Middle frontal gyrus (tissue), 1 donor: ENCODE data around the gene KIF7.
"Not testable (repeated sequence)": the region's sequence is repeated elsewhere in the genome, so short reads cannot be mapped to it uniquely, and the experiment has no call there.

Experiments
- DNase-seq: peaks from one replicate; pipeline ENCODE4 v3.0.0-alpha.2; 2015; ENCODE audit warnings: low spot score; ENCODE audit errors: extremely low spot score

Gene KIF7

DNA sequence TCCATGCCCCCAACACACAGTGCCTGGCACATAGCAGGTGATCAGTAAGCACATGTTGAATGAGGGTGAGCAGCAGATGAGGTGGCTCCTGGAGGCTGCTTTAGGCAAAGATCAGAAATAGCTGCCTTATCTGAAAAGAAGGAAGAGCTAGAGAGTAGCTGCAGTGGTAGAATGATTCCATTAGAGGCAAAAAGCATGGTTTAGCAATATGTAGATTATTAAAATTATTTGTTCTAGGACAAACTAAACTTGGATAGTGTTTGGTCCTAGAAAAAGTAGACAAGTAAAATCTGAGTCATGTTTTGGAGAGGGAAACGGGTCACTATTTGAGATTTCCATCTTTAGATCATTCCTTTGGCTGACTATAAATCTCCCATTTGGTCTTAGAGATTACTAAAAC, 32.1 kb downstream of the KIF7 start:
- DNase-seq = no peak

DNA sequence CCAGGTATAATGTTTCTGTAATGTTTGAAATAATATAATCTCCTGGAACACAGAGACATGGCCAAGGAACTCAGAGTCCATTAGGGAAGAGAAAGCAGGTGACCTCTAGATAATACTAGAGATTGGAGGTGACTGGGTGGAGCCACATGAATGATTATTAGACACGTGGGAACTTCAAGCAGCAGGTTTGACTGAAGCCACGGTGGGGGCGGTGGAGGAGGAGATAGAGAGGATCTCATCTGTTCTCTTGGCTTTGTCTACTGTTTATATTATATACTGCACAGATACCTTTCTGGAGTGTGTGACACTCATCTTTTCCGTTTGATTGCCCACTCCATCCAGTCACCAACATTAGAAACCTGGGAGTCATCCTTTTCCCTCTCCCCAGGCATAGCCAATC, 33.7 kb downstream of the KIF7 start:
- no peak for DNase-seq

DNA sequence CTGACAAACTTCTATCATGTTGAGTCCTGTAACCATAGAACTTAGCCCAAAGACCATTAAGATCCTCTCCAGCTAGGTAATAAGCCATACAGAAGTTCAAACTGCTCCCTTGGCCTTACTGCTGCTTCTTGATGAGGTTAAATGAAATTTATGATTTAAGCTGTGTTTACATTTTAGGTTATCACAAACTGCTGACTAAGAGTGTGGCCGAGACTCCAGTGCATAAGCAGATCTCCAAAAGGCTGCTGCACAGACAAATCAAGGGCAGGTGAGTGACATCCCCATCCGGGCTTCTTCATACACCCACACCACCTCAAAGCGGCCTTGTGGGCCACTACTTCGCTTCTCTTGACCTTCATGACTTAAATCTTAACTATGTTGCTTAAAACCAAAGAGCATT, 39.0 kb downstream of the KIF7 start:
- no peak for DNase-seq

DNA sequence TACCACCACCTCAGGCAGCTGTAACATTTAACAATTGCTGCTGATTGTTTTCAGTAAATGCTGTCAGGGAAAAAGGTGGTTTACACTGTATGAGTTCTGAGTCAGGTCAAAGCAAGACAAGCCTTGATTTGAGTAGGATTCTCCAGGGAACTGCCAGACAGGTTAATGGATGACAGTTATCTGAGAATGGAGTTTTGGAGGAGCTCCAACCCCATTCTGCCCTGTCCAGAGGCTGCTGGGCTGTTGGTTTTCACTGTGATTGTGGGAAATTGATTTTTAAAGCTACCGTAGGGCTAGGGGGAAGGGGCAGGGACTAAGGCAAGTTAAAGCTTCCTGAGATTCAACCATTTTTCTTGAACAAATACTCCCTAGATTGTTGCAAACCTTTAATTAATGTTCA, 40.1 kb downstream of the KIF7 start:
- DNase-seq = no peak

DNA sequence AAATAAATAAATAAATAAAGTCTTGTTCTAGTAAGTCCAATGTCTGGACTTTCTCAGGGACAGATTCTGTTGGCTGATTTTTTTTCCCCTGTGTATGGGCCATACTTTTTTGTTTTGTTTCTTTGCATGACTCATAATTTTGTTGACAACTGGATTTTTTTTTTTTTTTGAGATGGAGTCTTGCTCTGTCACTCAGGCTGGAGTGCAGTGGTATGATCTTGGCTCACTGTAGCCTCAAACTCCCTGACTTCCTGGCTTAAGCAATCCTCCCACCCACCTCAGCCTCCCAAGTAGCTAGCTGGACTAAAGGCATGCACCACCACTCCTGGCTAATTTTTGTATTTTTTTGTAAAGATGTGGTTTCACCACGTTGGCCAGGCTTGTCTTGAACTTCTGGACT, 41.1 kb downstream of the KIF7 start:
- no peak for DNase-seq

DNA sequence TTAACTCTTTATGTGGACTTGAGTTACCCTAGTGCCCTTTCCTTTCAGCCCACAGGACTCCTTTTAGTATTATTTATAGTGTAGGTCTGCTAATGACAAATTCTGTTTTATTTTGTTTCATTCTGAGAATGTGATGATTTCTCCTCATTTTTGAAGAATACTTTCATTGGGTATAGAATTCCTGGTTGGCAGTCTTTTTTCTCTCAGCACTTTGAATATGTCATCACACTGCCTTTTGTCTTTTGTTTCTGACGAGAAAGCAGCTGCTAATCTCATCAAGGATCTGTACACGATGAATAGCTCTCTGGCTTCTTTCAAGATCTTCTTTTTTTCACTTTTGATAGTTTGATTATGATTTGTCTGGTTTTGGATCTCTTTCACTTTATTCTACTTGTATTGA, 42.2 kb downstream of the KIF7 start:
- no peak for DNase-seq

DNA sequence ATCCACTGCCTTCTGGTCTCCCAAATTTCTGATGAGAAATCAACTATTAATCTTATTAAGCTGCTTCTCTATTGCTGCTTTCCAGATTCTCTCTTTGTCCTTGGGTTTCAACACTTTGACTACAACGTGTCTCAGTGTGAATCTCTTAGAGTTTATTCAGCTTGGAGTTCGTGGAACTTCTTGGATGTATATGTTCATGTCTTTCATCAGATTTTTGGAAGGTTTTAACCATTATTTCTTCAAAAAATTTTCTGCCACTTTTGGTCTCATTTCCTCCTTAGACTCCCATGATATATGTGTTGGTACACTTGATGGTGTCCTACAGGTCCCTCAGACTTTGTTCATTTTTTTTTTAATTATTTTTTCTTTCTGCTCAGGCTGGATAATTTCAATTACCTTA, 44.0 kb downstream of the KIF7 start:
- DNase-seq = no peak

DNA sequence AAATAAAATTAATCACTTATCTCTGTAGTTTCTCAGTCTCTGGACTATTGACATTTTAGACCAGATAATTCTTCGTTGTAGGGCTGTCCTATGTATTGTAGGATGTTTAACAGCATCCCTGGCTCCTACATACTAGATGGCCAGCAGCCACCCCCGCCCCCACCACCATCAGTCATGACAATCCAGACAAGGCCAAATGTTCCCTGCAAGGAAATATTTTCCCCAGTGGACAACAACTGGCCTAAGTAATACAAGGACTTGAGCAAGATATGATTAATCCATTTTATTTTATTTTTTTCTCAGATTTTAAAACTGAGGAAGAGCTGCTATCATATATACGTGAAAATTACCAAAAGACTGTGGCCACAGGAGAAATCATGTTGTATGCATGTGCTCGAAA, 56.2 kb downstream of the KIF7 start:
- no peak for DNase-seq

DNA sequence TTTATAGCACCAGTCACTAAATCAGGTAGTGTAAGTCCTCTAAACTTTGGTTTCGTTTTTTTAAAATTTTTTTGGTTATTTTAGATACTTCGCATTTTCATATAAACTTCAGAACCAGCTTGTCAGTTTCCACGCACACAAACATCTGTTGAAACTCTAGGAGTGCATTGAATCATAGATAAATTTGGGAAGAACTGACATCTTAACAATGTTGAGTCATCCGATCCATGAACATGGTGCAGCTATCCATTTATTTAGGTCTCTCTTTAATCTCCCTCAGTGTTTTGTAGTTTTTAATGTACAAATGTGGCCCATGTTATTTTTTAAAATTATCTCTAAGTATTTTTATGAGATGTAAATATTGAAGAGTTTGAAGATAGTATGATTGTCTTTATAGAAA, 62.2 kb downstream of the KIF7 start:
- DNase-seq = no peak

DNA sequence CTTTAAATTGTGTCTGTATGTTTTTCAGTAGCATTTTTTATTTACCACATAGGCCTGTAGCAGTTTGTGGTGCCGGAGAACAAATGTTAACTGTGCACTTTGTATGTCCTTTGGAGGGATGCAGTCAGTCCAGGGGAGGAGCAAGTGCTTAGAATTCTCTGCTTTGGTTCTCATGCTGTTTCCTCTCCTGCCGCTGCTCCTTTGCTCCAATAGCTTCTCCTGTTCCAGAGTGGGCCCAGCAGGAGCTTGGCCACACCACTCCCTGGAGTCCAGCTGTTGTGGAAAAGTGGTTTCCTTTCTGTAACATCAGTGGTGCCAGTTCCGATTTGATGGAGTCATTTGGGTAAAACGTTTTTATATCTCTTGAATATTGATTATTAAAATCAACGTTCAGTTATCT, 63.4 kb downstream of the KIF7 start:
- no peak for DNase-seq

DNA sequence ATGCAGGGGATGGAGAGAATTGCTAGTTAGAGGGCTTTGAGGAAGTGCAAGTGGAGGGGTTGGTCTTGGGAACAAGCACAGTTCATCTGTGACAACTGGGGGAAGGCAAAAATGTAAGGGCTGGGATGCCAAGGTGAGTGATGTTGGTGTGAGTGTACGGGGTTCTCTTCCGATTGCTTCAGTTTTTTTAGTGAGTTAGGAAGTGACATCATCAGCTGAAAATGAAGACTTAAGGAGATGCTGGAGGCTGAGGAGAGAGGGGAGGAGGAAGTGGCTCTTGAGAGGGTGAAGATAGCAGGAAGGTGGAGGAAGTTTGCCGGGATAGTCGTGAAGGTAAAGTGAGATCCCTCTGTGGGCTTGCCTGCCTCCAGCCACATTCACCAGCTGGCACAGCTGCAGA, 67.3 kb downstream of the KIF7 start:
- no peak for DNase-seq

DNA sequence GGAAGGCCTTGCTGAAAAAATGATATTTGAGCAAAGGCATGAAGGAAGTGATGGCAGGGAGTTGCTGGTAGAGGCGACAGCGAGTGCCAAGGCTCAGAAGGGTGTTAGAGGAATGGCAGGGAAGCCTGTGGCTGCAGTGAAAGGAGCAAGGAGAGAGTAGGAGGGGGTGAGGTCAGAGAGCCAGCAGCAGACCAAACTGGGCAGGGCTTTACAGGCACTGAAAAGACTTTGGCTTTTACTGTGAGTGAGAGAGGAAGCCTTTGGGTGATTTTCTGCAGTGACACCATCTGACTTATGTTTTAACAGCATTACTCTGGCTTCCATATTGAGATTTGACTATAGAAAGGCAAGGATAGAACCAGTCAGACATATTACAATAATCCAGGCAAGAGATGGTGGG, 68.6 kb downstream of the KIF7 start:
- DNase-seq = no peak

DNA sequence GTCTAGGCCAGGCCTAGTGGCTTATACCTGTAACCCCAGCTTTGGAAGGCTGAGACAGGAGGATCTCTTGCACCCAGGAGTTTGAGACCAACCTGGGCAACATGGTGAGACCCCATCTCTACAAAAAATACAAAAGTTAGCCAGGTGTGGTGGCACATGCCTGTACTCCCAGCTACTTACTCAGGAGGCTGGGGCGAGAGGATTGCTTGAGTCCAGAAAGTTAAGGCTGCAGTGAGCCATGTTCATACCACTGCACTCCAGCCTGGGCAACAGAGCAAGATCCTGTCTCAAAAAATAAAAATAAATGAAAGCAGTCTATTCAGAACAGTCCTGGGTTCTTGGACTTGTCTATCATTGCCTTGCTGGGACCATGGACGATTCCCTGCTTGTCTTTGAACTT, 74.5 kb downstream of the KIF7 start:
- DNase-seq = not testable (repeated sequence)

DNA sequence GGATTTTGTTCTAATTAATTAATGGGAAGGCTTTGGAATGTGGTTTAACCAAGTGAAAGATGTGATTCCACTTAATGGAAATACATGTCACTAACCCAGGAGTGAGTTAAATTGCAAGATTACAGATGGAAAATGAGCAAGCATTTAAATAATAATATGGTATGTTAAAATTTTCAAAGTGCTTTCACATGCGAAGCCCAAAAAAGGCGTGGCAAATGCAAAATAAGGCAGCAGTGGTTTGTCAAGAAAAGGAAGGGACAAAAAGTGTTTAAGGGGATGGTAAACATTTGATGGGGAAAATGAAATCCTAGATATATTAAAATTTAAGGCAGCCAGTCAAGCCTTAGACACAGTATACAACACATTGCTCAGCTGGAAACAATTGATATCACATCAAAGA, 77.1 kb downstream of the KIF7 start:
- DNase-seq = no peak
